SK-N-SH (cell line): ENCODE results near the gene TBC1D20. TPM values are rescaled to one million over a fixed set of nuclear protein-coding genes. Genes with fewer than 3 reads are reported as not detected.
A peak's percentile ranks its signal among the peaks of the same experiment; 100 is the strongest.

Experiments
- CTCF ChIA-PET: fragments of 300-600, 350-600 bp; formaldehyde crosslinking; extraction: SDS; loops from one replicate; lab custom pipeline; 2021; lab: Yijun Ruan, JAX
- POLR2A ChIA-PET: fragments of 350-600 bp; sonication (Branson Sonifier 250); formaldehyde crosslinking; extraction: SDS; loops from one replicate; lab custom pipeline; 2020; ENCODE audit warnings: antibody characterized with exemption, inconsistent platforms; lab: Yijun Ruan, JAX
- DNase-seq: peaks from one replicate; pipeline ENCODE4 v3.0.0; 2012
- H2AFZ ChIP-seq: fragments of 200-600 bp; sonication (generic); 2 replicates; pipeline ENCODE4 v1.8.1; 2016; ENCODE audit warnings: antibody characterized with exemption, mild to moderate bottlenecking, low read depth
- H3F3A ChIP-seq: fragments of 200-600 bp; sonication (generic); replicated peaks from 2 replicates; pipeline ENCODE3; 2016; ENCODE audit warnings: antibody characterized with exemption, mild to moderate bottlenecking; ENCODE audit not compliant: insufficient read depth
- H3K27ac ChIP-seq, 2 experiments: fragments of 200-500 bp in 1 of 2; fragments of 200-600 bp in 1 of 2; sonication (Bioruptor generic) in 1 of 2; sonication (generic), shearing (Covaris generic) in 1 of 2; 2 replicates each; pipeline versions ENCODE4 v1.5.1 to v1.6.1; 2014 to 2016; ENCODE audit warnings: low read depth in 2 of 2, inconsistent platforms in 1 of 2, low read length in 1 of 2, mild to moderate bottlenecking in 1 of 2, mixed read lengths in 1 of 2
- H3K27me3 ChIP-seq: fragments of 200-600 bp; sonication (generic), shearing (Covaris generic); 2 replicates; pipeline ENCODE4 v1.6.1; 2016; ENCODE audit warnings: mixed run types; ENCODE audit not compliant: insufficient read depth
- H3K36me3 ChIP-seq, 2 experiments: fragments of 200-500 bp in 1 of 2; fragments of 200-600 bp in 1 of 2; sonication (Bioruptor generic) in 1 of 2; sonication (generic) in 1 of 2; replicated peaks in 1 of 2; 2 replicates each; pipeline versions ENCODE3 to v1.5.1; 2014 to 2016; ENCODE audit warnings: low read length in 1 of 2, mild to moderate bottlenecking in 1 of 2; ENCODE audit not compliant: insufficient read depth in 2 of 2, control insufficient read depth in 1 of 2
- H3K4me1 ChIP-seq, 2 experiments: fragments of 200-500 bp in 1 of 2; fragments of 200-600 bp in 1 of 2; sonication (Bioruptor generic) in 1 of 2; sonication (generic), shearing (Covaris generic) in 1 of 2; 2 replicates each; pipeline versions ENCODE4 v1.5.1 to v1.6.1; 2014 to 2016; ENCODE audit warnings: low read depth in 1 of 2, low read length in 1 of 2, mixed run types in 1 of 2; ENCODE audit not compliant: insufficient read depth in 2 of 2, control insufficient read depth in 1 of 2
- H3K4me2 ChIP-seq: fragments of 200-600 bp; sonication (generic), shearing (Covaris generic); 2 replicates; pipeline ENCODE4 v1.6.1; 2017; ENCODE audit warnings: mixed run types
- H3K4me3 ChIP-seq, 2 experiments: fragments of 200-500 bp in 1 of 2; fragments of 200-600 bp in 1 of 2; sonication (Bioruptor generic) in 1 of 2; sonication (generic), shearing (Covaris generic) in 1 of 2; 2 replicates each; pipeline versions ENCODE4 v1.5.1 to v1.8.1; 2014 to 2016; ENCODE audit warnings: low read depth in 2 of 2, inconsistent platforms in 1 of 2, low read length in 1 of 2, mild to moderate bottlenecking in 1 of 2, mixed read lengths in 1 of 2, moderate library complexity in 1 of 2
- H3K79me2 ChIP-seq: fragments of 200-600 bp; sonication (generic); 2 replicates; pipeline ENCODE4 v1.8.1; 2017; ENCODE audit warnings: mild to moderate bottlenecking; ENCODE audit not compliant: insufficient read depth
- H3K9ac ChIP-seq: fragments of 200-600 bp; sonication (generic); 2 replicates; pipeline ENCODE4 v1.6.1; 2017; ENCODE audit warnings: mixed run types
- H3K9me2 ChIP-seq: fragments of 200-600 bp; sonication (generic); 2 replicates; pipeline ENCODE4 v1.6.1; 2017; ENCODE audit warnings: mixed run types
- H3K9me3 ChIP-seq: fragments of 200-600 bp; sonication (generic); 2 replicates; pipeline ENCODE4 v1.6.1; 2017; ENCODE audit warnings: mixed run types, mild to moderate bottlenecking, moderate library complexity
- H4K20me1 ChIP-seq: fragments of 200-600 bp; sonication (generic); 2 replicates; pipeline ENCODE4 v1.6.1; 2017; ENCODE audit warnings: mild to moderate bottlenecking, mixed run types; ENCODE audit not compliant: insufficient read depth
- ELF1 ChIP-seq: IDR thresholded peaks from 2 replicates; pipeline ENCODE4 v1.4.0; 2012
- EZH2phosphoT487 ChIP-seq: fragments of 200-600 bp; sonication (generic); IDR thresholded peaks from 2 replicates; pipeline ENCODE4 v1.6.1; 2017; ENCODE audit warnings: low read depth, mixed run types, mild to moderate bottlenecking, antibody characterized with exemption, moderate library complexity, borderline replicate concordance
- FOSL2 ChIP-seq: IDR thresholded peaks from 2 replicates; pipeline ENCODE4 v1.4.0; 2012; ENCODE audit warnings: low read depth, mild to moderate bottlenecking, moderate library complexity, borderline replicate concordance
- FOXJ3 ChIP-seq: sonication (generic); formaldehyde crosslinking; IDR thresholded peaks from 2 replicates; pipeline ENCODE4 v1.5.1; 2020; ENCODE audit warnings: mild to moderate bottlenecking, missing genetic modification reagents
- JUND ChIP-seq: IDR thresholded peaks from 2 replicates; pipeline ENCODE4 v1.4.0; 2012
- MXI1 ChIP-seq: IDR thresholded peaks from 2 replicates; pipeline ENCODE4 v1.6.1; 2012; ENCODE audit warnings: mild to moderate bottlenecking, low read depth, low read length, improper control_type of control experiment
- NFIC ChIP-seq: IDR thresholded peaks from 2 replicates; pipeline ENCODE4 v1.4.0; 2012; ENCODE audit warnings: borderline replicate concordance
- NRF1 ChIP-seq: IDR thresholded peaks from 2 replicates; pipeline ENCODE4 v1.6.1; 2012; ENCODE audit warnings: low read depth, mild to moderate bottlenecking, low read length
- POLR2AphosphoS5 ChIP-seq: IDR thresholded peaks from 2 replicates; pipeline ENCODE4 v1.6.1; 2012; ENCODE audit warnings: low read depth, low read length
- RAD21 ChIP-seq: IDR thresholded peaks from 2 replicates; pipeline ENCODE4 v1.6.1; 2012; ENCODE audit warnings: mild to moderate bottlenecking, low read length
- RCOR1 ChIP-seq: fragments of 150-350 bp; IDR thresholded peaks from 2 replicates; pipeline ENCODE4 v1.6.1; 2017; ENCODE audit warnings: antibody characterized with exemption, low read length
- RXRA ChIP-seq: IDR thresholded peaks from 2 replicates; pipeline ENCODE4 v1.4.0; 2012; ENCODE audit warnings: low read depth, mild to moderate bottlenecking, borderline replicate concordance
- SIN3A ChIP-seq: IDR thresholded peaks from 2 replicates; pipeline ENCODE4 v1.6.1; 2012; ENCODE audit warnings: low read depth, mild to moderate bottlenecking, low read length, moderate library complexity, borderline replicate concordance
- TAF1 ChIP-seq: IDR thresholded peaks from 2 replicates; pipeline ENCODE4 v1.6.1; 2012; ENCODE audit warnings: low read depth, mild to moderate bottlenecking, low read length, moderate library complexity, borderline replicate concordance
- TEAD4 ChIP-seq: IDR thresholded peaks from 2 replicates; pipeline ENCODE4 v1.4.0; 2012; ENCODE audit warnings: mild to moderate bottlenecking, borderline replicate concordance; ENCODE audit not compliant: insufficient read depth
- YY1 ChIP-seq: IDR thresholded peaks from 2 replicates; pipeline ENCODE4 v1.4.0; 2012; ENCODE audit warnings: low read depth, mild to moderate bottlenecking
- WGBS: methylation state at CpG from one replicate; pipeline ENCODE4 v1.1.6; 2017; ENCODE audit warnings: low lambda C conversion rate; 5-methylcytosine and 5-hydroxymethylcytosine counted together
- polyA plus RNA-seq, 3 experiments: library from polyadenylated mRNA; depleted of rRNA; stranded (reverse); fragments of >200 nt; gene quantifications; 2 replicates each; pipeline ENCODE4 v1.2.3, GENCODE V29; 2012
- TF ChIP-seq, protein P1 (sequence below): fragments of 150-350 bp; IDR thresholded peaks from 2 replicates; pipeline ENCODE4 v1.6.1; 2016; ENCODE audit warnings: mild to moderate bottlenecking, low read depth, low read length
- TF ChIP-seq, protein P2 (sequence below): IDR thresholded peaks from 2 replicates; pipeline ENCODE4 v1.6.1; 2012; ENCODE audit warnings: mild to moderate bottlenecking, low read depth, low read length, moderate library complexity
- TF ChIP-seq, protein P3 (sequence below): fragments of 150-350 bp; IDR thresholded peaks from 2 replicates; pipeline ENCODE4 v1.6.1; 2017; ENCODE audit warnings: antibody characterized with exemption, low read length, low read depth, borderline replicate concordance
- TF ChIP-seq, protein P4 (sequence below): IDR thresholded peaks from 2 replicates; pipeline ENCODE4 v1.4.0; 2012; ENCODE audit warnings: low read depth, borderline replicate concordance
- TF ChIP-seq, protein P5 (sequence below): IDR thresholded peaks from 2 replicates; pipeline ENCODE4 v1.4.0; 2012; ENCODE audit warnings: low read depth, borderline replicate concordance

Gene TBC1D20, protein sequence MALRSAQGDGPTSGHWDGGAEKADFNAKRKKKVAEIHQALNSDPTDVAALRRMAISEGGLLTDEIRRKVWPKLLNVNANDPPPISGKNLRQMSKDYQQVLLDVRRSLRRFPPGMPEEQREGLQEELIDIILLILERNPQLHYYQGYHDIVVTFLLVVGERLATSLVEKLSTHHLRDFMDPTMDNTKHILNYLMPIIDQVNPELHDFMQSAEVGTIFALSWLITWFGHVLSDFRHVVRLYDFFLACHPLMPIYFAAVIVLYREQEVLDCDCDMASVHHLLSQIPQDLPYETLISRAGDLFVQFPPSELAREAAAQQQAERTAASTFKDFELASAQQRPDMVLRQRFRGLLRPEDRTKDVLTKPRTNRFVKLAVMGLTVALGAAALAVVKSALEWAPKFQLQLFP
- polyA plus RNA-seq (2012; rRNA removed), result 27.7 and 37.7 TPM in 2 replicates
- 23.1 and 27.8 TPM in 2 replicates for polyA plus RNA-seq (2012; cell fraction: cytosol; rRNA removed)
- 42.6 and 45.1 TPM in 2 replicates for polyA plus RNA-seq (2012; cell fraction: nucleus; rRNA removed)

DNA sequence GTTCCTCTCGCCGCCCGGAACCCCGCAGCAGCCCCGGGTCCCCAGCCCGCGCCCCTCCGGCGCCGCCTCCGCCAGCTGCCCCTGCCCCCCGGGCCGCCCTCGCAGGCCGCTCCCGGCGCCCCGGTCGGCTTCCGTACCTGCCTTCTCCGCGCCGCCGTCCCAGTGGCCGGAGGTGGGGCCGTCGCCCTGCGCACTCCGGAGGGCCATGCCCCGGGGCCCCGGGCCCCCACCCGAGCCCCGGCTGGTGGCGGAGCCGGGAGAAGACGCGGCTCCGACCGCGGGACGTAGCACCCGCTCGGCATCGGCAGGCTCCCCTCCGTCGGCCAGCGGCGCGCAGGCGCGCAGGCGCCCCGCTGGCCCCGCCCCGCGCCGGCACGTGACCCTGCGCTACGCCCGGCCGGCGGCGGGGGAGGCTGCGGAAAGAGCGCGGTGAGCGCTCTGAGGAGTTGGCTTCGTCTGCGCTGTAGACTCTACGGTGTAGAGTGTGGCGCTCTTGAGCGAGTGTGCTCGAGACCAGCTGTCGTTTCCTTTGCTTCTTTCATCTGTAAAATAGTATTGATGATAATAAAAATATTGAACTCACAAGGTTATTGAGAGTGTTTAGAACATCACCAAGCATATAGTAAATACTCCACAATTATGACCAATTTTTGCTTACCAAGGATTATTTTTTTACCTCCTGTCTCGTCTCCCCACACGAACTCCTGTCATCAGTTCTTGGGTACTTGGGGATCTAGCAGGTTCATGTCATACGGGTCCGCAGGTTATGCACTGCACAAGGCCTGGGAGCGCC is at the start of gene TBC1D20:
Gene TBC1D20, minus strand, starts transcription at position 335 of the 793 bp plus-strand sequence. Its CDS starts 128 bp downstream, at position 207.
- ChIA-PET POLR2A (interaction anchor here (0.6 to 1.0 kb wide), 3 partner anchors 14 to 106 kb away, joined by 3 read pairs; no protein-coding TSS in a partner anchor), CTCF (interaction anchor here (1.3 to 2.1 kb wide), 7 partner anchors 8 to 277 kb away, joined by 3 to 9 read pairs (median 5); no protein-coding TSS in a partner anchor)
- Histone ChIP-seq H2AFZ (peak within 1 kb of the TSS; percentile 85), H3K4me2 (peak within 1 kb of the TSS; percentile 90), H3K9me3 (no peaks in the 10 kb centered on the region), H3K27ac (peak within 1 kb of the TSS; percentile 78 to 80), H3F3A (peaks cover 11% of the 10 kb centered on the region), H3K9ac (peak within 1 kb of the TSS; percentile 81), H3K9me2 (no peaks in the 10 kb centered on the region), H3K4me3 (peak within 1 kb of the TSS; percentile 68 to 88), H3K36me3 (peaks cover 0 to 14% of the 10 kb centered on the region in 2 experiments), H3K27me3 (no peaks in the 10 kb centered on the region), H3K4me1 (peaks cover 13 to 14% of the 10 kb centered on the region in 2 experiments; a peak in 3 of 4 replicates), H3K79me2 (peaks cover 47% of the 10 kb centered on the region), H4K20me1 (peaks cover 41% of the 10 kb centered on the region)
- WGBS, result 2% methylated on average over 27 of the region's 80 CpGs
- DNase-seq, result peak; percentile 95
- no peak for TF ChIP-seq EZH2phosphoT487
- no peak for TF ChIP-seq NFIC
- peak; percentile 56; the same call in 1 of the 2 replicates for TF ChIP-seq TAF1
- TF ChIP-seq, protein P1, sequence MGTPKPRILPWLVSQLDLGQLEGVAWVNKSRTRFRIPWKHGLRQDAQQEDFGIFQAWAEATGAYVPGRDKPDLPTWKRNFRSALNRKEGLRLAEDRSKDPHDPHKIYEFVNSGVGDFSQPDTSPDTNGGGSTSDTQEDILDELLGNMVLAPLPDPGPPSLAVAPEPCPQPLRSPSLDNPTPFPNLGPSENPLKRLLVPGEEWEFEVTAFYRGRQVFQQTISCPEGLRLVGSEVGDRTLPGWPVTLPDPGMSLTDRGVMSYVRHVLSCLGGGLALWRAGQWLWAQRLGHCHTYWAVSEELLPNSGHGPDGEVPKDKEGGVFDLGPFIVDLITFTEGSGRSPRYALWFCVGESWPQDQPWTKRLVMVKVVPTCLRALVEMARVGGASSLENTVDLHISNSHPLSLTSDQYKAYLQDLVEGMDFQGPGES, result no peak
- TF ChIP-seq RXRA, result no peak
- no peak for TF ChIP-seq SIN3A
- TF ChIP-seq, protein P2, sequence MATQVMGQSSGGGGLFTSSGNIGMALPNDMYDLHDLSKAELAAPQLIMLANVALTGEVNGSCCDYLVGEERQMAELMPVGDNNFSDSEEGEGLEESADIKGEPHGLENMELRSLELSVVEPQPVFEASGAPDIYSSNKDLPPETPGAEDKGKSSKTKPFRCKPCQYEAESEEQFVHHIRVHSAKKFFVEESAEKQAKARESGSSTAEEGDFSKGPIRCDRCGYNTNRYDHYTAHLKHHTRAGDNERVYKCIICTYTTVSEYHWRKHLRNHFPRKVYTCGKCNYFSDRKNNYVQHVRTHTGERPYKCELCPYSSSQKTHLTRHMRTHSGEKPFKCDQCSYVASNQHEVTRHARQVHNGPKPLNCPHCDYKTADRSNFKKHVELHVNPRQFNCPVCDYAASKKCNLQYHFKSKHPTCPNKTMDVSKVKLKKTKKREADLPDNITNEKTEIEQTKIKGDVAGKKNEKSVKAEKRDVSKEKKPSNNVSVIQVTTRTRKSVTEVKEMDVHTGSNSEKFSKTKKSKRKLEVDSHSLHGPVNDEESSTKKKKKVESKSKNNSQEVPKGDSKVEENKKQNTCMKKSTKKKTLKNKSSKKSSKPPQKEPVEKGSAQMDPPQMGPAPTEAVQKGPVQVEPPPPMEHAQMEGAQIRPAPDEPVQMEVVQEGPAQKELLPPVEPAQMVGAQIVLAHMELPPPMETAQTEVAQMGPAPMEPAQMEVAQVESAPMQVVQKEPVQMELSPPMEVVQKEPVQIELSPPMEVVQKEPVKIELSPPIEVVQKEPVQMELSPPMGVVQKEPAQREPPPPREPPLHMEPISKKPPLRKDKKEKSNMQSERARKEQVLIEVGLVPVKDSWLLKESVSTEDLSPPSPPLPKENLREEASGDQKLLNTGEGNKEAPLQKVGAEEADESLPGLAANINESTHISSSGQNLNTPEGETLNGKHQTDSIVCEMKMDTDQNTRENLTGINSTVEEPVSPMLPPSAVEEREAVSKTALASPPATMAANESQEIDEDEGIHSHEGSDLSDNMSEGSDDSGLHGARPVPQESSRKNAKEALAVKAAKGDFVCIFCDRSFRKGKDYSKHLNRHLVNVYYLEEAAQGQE, result no peak
- no peak for TF ChIP-seq FOXJ3 (CRISPR knock-in tag)
- TF ChIP-seq, protein P3, sequence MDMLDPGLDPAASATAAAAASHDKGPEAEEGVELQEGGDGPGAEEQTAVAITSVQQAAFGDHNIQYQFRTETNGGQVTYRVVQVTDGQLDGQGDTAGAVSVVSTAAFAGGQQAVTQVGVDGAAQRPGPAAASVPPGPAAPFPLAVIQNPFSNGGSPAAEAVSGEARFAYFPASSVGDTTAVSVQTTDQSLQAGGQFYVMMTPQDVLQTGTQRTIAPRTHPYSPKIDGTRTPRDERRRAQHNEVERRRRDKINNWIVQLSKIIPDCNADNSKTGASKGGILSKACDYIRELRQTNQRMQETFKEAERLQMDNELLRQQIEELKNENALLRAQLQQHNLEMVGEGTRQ, result peak; percentile 87
- peak; percentile 23; the same call in 1 of the 2 replicates for TF ChIP-seq MXI1
- peak; percentile 64; the same call in 1 of the 2 replicates for TF ChIP-seq RCOR1
- no peak for TF ChIP-seq RAD21
- no peak for TF ChIP-seq TEAD4
- TF ChIP-seq FOSL2, result no peak
- TF ChIP-seq NRF1, result peak; percentile 87
- TF ChIP-seq YY1, result no peak
- no peak for TF ChIP-seq ELF1
- TF ChIP-seq, protein P4, sequence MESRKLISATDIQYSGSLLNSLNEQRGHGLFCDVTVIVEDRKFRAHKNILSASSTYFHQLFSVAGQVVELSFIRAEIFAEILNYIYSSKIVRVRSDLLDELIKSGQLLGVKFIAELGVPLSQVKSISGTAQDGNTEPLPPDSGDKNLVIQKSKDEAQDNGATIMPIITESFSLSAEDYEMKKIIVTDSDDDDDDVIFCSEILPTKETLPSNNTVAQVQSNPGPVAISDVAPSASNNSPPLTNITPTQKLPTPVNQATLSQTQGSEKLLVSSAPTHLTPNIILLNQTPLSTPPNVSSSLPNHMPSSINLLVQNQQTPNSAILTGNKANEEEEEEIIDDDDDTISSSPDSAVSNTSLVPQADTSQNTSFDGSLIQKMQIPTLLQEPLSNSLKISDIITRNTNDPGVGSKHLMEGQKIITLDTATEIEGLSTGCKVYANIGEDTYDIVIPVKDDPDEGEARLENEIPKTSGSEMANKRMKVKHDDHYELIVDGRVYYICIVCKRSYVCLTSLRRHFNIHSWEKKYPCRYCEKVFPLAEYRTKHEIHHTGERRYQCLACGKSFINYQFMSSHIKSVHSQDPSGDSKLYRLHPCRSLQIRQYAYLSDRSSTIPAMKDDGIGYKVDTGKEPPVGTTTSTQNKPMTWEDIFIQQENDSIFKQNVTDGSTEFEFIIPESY, result no peak
- no peak for TF ChIP-seq JUND
- TF ChIP-seq, protein P5, sequence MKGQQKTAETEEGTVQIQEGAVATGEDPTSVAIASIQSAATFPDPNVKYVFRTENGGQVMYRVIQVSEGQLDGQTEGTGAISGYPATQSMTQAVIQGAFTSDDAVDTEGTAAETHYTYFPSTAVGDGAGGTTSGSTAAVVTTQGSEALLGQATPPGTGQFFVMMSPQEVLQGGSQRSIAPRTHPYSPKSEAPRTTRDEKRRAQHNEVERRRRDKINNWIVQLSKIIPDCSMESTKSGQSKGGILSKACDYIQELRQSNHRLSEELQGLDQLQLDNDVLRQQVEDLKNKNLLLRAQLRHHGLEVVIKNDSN, result peak; percentile 90
- TF ChIP-seq POLR2AphosphoS5, result peak; percentile 73
